HG03432 (cell line): ENCODE measurements around the gene UGT1A10.

Experiments used
- ATAC-seq: cut with Tn5 transposase; IDR thresholded peaks from one replicate; pipeline ENCODE4 v1.9.1; 2021; ENCODE audit warnings: mild to moderate bottlenecking, moderate library complexity; ENCODE audit not compliant: unreplicated experiment

UGT1A10 gene

DNA sequence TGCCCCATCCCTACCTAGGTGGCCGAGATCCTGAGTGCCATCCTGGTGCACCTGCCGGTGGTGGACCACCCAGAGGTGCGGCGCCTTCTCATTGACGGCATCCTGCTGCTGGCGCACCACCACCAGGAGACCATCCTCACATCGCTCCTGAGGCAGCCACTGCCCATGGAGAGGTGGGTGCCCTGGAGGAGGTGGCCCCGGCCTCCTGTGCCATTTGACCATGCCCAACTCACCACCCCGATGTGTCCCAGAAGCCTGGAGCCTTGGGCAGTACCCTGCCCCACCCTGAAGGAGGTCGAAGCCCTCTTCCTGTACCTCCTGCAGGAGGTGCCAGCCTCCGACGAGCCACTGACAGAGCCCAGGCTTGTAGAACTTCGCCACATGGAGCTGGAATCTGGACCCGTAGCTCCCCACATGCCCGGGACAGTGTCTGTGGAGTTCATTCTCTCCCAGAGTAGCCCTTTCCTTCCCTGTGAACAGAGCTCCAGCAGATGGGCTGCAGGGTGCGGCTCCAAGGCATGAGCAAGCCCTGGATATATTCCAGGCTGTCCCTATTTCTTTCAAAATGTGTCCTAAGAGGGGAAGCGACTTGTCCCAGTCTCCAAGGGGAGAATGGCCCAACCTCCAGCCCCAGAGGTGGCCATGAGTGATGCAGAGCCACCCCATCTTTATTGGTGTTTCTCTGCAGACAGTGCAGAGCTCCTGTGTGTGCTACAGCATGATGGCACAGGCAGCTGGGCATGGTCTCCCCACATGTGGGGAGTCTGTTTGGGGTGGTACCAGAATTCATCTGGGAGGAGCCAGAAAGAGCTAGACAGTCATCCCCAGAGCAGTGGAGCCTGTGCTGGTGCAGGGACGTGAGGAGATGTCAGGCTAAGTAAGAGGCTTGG lies 183.9 kb downstream of the UGT1A10 start:
- ATAC-seq: no peak

DNA sequence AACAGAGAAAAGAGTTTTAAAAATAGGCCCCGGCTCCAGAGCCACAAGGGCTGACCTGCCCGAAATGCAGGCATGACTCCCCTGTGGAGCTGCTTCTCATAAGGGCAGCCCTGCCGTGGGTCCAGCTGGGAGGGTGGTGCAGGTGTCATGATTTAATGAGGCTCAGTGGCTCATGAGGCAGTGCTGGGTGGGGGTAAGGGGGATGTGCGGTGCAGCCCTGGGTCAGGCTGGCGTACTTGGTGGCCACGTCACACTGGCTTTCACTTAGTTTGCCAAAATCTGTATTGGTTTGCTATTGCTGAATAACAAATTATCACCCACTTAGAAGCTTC lies 184.5 kb downstream of the UGT1A10 start:
- ATAC-seq: no peak

DNA sequence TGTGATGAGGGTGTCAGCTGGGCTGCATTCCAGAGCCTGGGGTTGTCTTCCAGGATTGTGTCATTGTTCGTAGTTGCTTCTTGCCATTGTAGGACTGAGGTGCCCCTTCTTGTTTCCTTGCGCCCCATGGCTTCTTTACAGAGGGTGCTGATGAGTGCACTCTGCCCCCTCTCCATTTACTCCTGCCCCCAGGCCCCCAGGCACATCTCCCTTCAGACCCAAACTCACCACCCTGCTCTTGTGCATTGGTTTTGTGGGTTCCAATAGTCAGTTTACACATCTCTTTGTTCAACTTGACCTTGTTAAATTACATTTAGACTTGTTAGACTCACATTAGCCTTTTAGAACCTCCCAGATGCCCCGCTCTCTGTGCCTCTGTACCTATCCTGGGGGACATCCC lies 184.9 kb downstream of the UGT1A10 start:
- no peak for ATAC-seq

DNA sequence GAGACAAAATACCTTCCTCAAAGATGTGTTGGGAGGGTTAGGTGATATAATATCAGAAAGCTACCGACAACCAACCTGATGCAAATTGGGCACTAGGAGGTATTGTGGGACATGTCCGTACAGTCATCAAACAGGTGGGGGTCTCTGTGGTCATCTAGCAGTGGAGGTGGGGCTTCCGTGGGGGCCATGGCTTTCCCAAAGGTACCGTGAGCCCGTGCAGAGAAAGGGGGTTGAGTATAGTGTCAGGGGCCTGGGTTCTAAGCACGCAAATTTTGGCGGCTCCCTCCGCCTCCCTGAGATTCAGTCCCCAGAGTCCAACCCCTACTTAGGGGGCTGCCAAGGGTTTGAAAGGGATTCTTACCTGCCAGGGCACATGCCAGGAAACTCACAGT lies 185.5 kb downstream of the UGT1A10 start:
- no peak for ATAC-seq

GRCh38 chr2:233822101-233822771 lies 186.0 kb downstream of the UGT1A10 start:
- no peak for ATAC-seq
